Smooth muscle cell of the umbilical artery (primary cell): ENCODE data around the gene M1AP. TPM values are rescaled to one million over a fixed set of nuclear protein-coding genes. Genes with fewer than 3 reads are reported as not detected.

Experiments used
- total RNA-seq: library from RNA; depleted of rRNA; stranded (reverse); fragments of >200 nt; gene quantifications from 2 replicates; pipeline ENCODE4 v1.2.3, GENCODE V29; 2014

M1AP gene
- total RNA-seq = under 0.01 and 0.05 TPM in 2 replicates

DNA sequence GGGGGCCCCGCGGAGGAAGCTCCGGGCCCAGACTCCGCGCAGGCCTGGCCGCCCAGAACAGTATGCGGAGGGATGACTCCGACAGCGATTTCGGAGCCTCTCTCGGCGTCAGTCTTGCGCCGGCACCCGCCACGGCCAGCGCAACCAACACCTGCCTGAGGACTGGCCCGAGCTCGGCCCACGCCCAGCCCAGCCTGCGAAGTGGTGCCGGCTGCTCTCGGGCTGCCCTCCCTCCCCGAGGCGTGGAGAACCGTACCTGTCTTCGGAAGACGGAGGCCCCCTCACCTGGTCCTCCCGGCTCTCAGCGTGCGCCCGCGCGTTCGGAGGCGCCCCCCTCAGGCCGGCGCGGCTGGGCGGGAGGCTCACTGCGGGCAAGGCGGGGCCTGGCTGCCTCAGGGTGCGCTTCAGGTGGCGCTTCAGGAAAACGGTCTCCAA is at the start of gene M1AP:
M1AP (minus strand) TSS at position 322 of the 435 bp plus-strand sequence. CDS start 8,055 bp downstream, outside the sequence.

GRCh38 chr2:74653985-74654882 is 6.1 kb upstream of the M1AP start, which contains the start of gene SEMA4F:
Gene SEMA4F, plus strand, starts transcription at chr2:74654247. Its CDS starts 130 bp downstream, at chr2:74654377.

GRCh38 chr2:74553892-74554819 is 94.0 kb downstream of the M1AP start, which contains the start of the genes DOK1 and LOXL3:
Gene DOK1, plus strand, starts transcription at chr2:74554720. Its CDS starts 35 bp downstream, at chr2:74554755.
Gene LOXL3, minus strand, starts transcription at chr2:74553942. Its CDS starts 1,308 bp downstream, at chr2:74552634.

GRCh38 chr2:74529357-74530238 is 118.5 kb downstream of the M1AP start, which contains the start of the genes AUP1 and HTRA2:
Gene AUP1, minus strand, starts transcription at chr2:74529706. Its CDS starts 77 bp downstream, at chr2:74529629.
Gene HTRA2, plus strand, starts transcription at chr2:74529933. Its CDS starts 74 bp downstream, at chr2:74530007.

DNA sequence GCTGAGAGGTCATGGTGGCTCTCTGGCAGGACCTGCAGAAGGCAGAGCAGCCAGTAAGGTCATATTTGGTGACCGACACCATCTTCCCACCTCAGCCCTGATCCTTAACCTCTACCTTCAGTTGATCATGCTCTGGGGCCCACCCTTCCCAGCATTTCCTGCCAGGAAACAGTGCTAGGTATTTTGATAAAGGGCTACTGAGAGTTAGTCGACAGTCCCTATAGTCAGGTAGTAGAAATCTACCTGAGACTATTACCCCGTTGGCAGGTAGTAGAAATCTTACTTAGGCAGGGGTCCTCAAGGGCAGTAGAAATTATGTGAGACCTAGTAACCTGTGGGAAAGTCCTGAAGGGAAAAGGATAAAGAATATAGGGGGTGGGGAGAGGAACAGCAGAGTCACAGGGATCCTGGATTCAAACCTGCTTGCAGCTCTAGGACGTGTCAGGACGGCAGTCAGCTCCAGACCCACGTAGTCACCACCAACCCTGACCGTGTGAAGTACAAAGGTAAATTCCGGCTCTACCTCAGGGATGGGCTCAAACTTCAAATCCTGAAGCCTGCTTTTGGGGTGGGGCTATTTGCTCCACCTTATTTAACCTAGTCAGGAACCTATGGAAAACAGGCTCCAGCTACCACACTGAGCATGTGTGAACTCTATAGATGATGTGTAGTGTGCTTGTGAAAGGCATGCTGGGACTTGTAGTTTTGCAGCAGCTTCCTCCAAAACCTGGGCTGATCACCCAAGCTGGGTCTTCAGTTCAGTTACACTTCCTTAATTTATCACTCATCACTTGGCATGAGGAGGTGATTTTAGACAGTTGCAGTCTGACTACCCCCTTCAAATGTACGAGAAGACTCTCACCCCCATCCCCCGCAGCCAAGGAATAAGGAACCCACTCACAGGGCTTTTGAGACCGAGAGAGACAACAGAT is 122.1 kb downstream of the M1AP start, which contains the start of gene DQX1:
DQX1 (minus strand) TSS at position 515 of the 932 bp plus-strand sequence; CDS start at position 13, 502 bp downstream.

GRCh38 chr2:74514368-74515270 is 133.5 kb downstream of the M1AP start, which contains the start of gene TLX2:
Gene TLX2, plus strand, starts transcription at chr2:74514450. Its CDS starts 357 bp downstream, at chr2:74514807.

Other genes starting within 250 kb of the M1AP start
- gene C2orf81, start 226.7 kb downstream of the M1AP start, total RNA-seq = 0.30 and 0.78 TPM in 2 replicates
- 31.8 and 48.3 TPM in 2 replicates for gene WDR54, start 226.6 kb downstream of the M1AP start, total RNA-seq
- 14.6 and 17.6 TPM in 2 replicates for gene RTKN, start 206.4 kb downstream of the M1AP start, total RNA-seq
- 10.4 and 20.2 TPM in 2 replicates for gene INO80B, start 193.2 kb downstream of the M1AP start, total RNA-seq
- 34.3 and 62.7 TPM in 2 replicates for gene WBP1, start 189.9 kb downstream of the M1AP start, total RNA-seq
- gene MOGS, start 182.9 kb downstream of the M1AP start, total RNA-seq = 96.2 and 110 TPM in 2 replicates
- gene MRPL53, start 175.7 kb downstream of the M1AP start, total RNA-seq = 16.4 and 25.2 TPM in 2 replicates
- 23.2 and 25.2 TPM in 2 replicates for gene CCDC142, start 165.3 kb downstream of the M1AP start, total RNA-seq
- gene TTC31, start 165.2 kb downstream of the M1AP start, total RNA-seq = 12.8 and 13.9 TPM in 2 replicates
- 1.3 and 1.8 TPM in 2 replicates for gene LBX2, start 148.7 kb downstream of the M1AP start, total RNA-seq
- gene PCGF1, start 140.6 kb downstream of the M1AP start, total RNA-seq = 18.2 and 28.2 TPM in 2 replicates
- not detected in 2 replicates for gene TLX2, start 133.9 kb downstream of the M1AP start, total RNA-seq
- gene DQX1, start 122.1 kb downstream of the M1AP start, total RNA-seq = 0.32 TPM in 1 of 2 replicates, not detected in the other
- gene AUP1, start 118.6 kb downstream of the M1AP start, total RNA-seq = 53.9 and 72.8 TPM in 2 replicates
- gene HTRA2, start 118.4 kb downstream of the M1AP start, total RNA-seq = 29.3 and 36.5 TPM in 2 replicates
- 87.4 and 203 TPM in 2 replicates for gene LOXL3, start 94.4 kb downstream of the M1AP start, total RNA-seq
- 28.6 and 32.1 TPM in 2 replicates for gene DOK1, start 93.6 kb downstream of the M1AP start, total RNA-seq
- 6.8 and 13.7 TPM in 2 replicates for gene SEMA4F, start 5.9 kb upstream of the M1AP start, total RNA-seq
- gene HK2, start 185.8 kb upstream of the M1AP start, total RNA-seq = 51.7 and 62.4 TPM in 2 replicates